K562 (cell line): ENCODE data around the gene TNK2. TPM values are rescaled to one million over a fixed set of nuclear protein-coding genes. Genes with fewer than 3 reads are reported as not detected.
A peak's percentile ranks its signal among the peaks of the same experiment; 100 is the strongest.
"Not testable (repeated sequence)": the region's sequence is repeated elsewhere in the genome, so short reads cannot be mapped to it uniquely, and the experiment has no call there.

Source experiments
- ATAC-seq: fragments of 200-7000 bp; cut with Tn5 transposase; 3 replicates; pipeline ENCODE4 v1.9.1; 2020; ENCODE audit warnings: moderate library complexity
- BruUV-seq: library from RNA; stranded (reverse); fragments of 400-500 nt; replicated peaks from 2 replicates; lab custom pipeline; 2021; lab: Mats Ljungman, UMichigan
- CTCF ChIA-PET: fragments of 300-600 bp; formaldehyde crosslinking; extraction: SDS; loops from one replicate; lab custom pipeline; 2021; ENCODE audit warnings: low intra/inter-chr PET ratio; lab: Yijun Ruan, JAX
- POLR2A ChIA-PET: fragments of 300-600, 350-650 bp; sonication (Branson Sonifier 250); formaldehyde crosslinking; extraction: SDS; loops from one replicate; lab custom pipeline; 2021; ENCODE audit warnings: antibody characterized with exemption, inconsistent platforms; lab: Yijun Ruan, JAX
- DNase-seq, 4 experiments: peaks; one replicate each; pipeline versions ENCODE4 v3.0.0 to v3.0.0-alpha.2; 2011 to 2018; ENCODE audit warnings: low spot score in 3 of 4, mixed read lengths in 3 of 4; ENCODE audit errors: extremely low read depth in 1 of 4
- FAIRE-seq: peaks from 2 replicates; lab custom pipeline; 2011; peaks lifted over from hg19 to GRCh38; lab: Jason Lieb, UNC
- H2AFZ ChIP-seq: 2 replicates; pipeline ENCODE4 v1.6.0; 2011; ENCODE audit warnings: low read depth, low read length, control low read depth, inconsistent platforms
- H3K27ac ChIP-seq: fragments of 200-600 bp; 3 replicates; pipeline ENCODE4 v1.8.0; 2011; ENCODE audit warnings: low read depth, mild to moderate bottlenecking, control low read depth, inconsistent platforms, low read length, moderate library complexity, mixed read lengths; ENCODE audit errors: extremely low read depth
- H3K27me3 ChIP-seq, 2 experiments: fragments of 300-600 bp in 1 of 2; 2 replicates in 1 of 2; 3 replicates in 1 of 2; pipeline versions ENCODE4 v1.6.0 to v1.8.0; 2011; ENCODE audit warnings: inconsistent platforms in 2 of 2, low read length in 2 of 2, mild to moderate bottlenecking in 1 of 2, mixed read lengths in 1 of 2, moderate library complexity in 1 of 2; ENCODE audit not compliant: control insufficient read depth in 2 of 2, insufficient read depth in 2 of 2
- H3K36me3 ChIP-seq: fragments of 300-600 bp; 3 replicates; pipeline ENCODE4 v1.8.0; 2011; ENCODE audit warnings: mild to moderate bottlenecking, low read length, inconsistent platforms; ENCODE audit not compliant: control insufficient read depth, insufficient read depth
- H3K4me1 ChIP-seq, 2 experiments: fragments of 200-600 bp in 1 of 2; replicated peaks in 1 of 2; 2 replicates in 1 of 2; 3 replicates in 1 of 2; pipeline versions ENCODE4 v1.5.1 to v1.8.0; 2011; ENCODE audit warnings: inconsistent platforms in 2 of 2, low read length in 2 of 2, mild to moderate bottlenecking in 1 of 2, mixed read lengths in 1 of 2, moderate library complexity in 1 of 2; ENCODE audit not compliant: control insufficient read depth in 2 of 2, insufficient read depth in 2 of 2
- H3K4me2 ChIP-seq: 2 replicates; pipeline ENCODE4 v1.6.1; 2011; ENCODE audit warnings: low read length, control low read depth, inconsistent platforms, mixed read lengths; ENCODE audit not compliant: insufficient read depth
- H3K4me3 ChIP-seq: fragments of 200-600 bp; sonication (generic), shearing (Covaris generic); 2 replicates; pipeline ENCODE4 v1.5.1; 2016; ENCODE audit warnings: control low read depth, inconsistent platforms
- H3K79me2 ChIP-seq: fragments of 200-600 bp; 3 replicates; pipeline ENCODE4 v1.8.0; 2011; ENCODE audit warnings: low read length, inconsistent platforms; ENCODE audit not compliant: control insufficient read depth, insufficient read depth
- H3K9ac ChIP-seq, 2 experiments: 2 replicates each; pipeline versions ENCODE4 v1.6.0 to v1.6.1; 2011; ENCODE audit warnings: low read depth in 2 of 2, low read length in 2 of 2, control low read depth in 1 of 2, inconsistent platforms in 1 of 2, mild to moderate bottlenecking in 1 of 2, mixed read lengths in 1 of 2; ENCODE audit not compliant: insufficient read depth in 1 of 2
- H3K9me1 ChIP-seq: one replicate; pipeline ENCODE4 v1.6.0; 2011; ENCODE audit warnings: inconsistent platforms, mild to moderate bottlenecking, low read length, moderate library complexity; ENCODE audit not compliant: control insufficient read depth, insufficient read depth
- H3K9me3 ChIP-seq: replicated peaks from 2 replicates; pipeline ENCODE4 v1.5.1; 2011; ENCODE audit warnings: low read depth, low read length, inconsistent platforms; ENCODE audit not compliant: control insufficient read depth, insufficient read depth
- H4K20me1 ChIP-seq: replicated peaks from 2 replicates; pipeline ENCODE4 v1.6.1; 2011; ENCODE audit warnings: low read length, inconsistent platforms, mixed read lengths; ENCODE audit not compliant: control insufficient read depth, insufficient read depth
- NFIC ChIP-seq: fragments of 450-650 bp; IDR thresholded peaks from 2 replicates; pipeline ENCODE4 v1.6.1; 2017; ENCODE audit warnings: mild to moderate bottlenecking, inconsistent platforms
- POLR3A ChIP-seq: IDR thresholded peaks from 2 replicates; pipeline ENCODE4 v1.6.1; 2011; ENCODE audit warnings: borderline replicate concordance, mild to moderate bottlenecking, moderate library complexity; ENCODE audit not compliant: insufficient read length, insufficient read depth; ENCODE audit errors: extremely low read depth
- ZNF121 ChIP-seq: sonication (generic); formaldehyde crosslinking; conservative IDR thresholded peaks from 2 replicates; pipeline ENCODE4 v1.8.0; 2022; ENCODE audit warnings: missing genetic modification reagents
- WGBS: fragments of 100-300 bp; shearing (Covaris generic); methylation state at CpG from one replicate; pipeline ENCODE4 v1.1.6; 2016; ENCODE audit warnings: low coverage, mixed read lengths; ENCODE audit not compliant: insufficient coverage; ENCODE audit errors: missing lambda C conversion rate; 5-methylcytosine and 5-hydroxymethylcytosine counted together
- in situ Hi-C: fragments of 300-500 bp; cut with MboI; formaldehyde crosslinking; loops from 4 replicates; pipeline ENCODE4 v1.15.0; 2018; ENCODE audit warnings: inconsistent platforms, mixed read lengths
- intact Hi-C: fragments of 100-400 bp; cut with micrococcal nuclease; formaldehyde crosslinking; loops from 2 replicates; pipeline ENCODE4 v1.14.2; 2022
- polyA plus RNA-seq, 8 experiments: library from polyadenylated mRNA; depleted of rRNA in 4 of 8; stranded (reverse) in 5 of 8; unstranded in 3 of 8; fragments of >200 nt; fragmentation: Nextera tagmentation in 2 of 8; fragmentation: Illumina TruSeq in 1 of 8; extraction: Ambion mirVana in 2 of 8; extraction: Trizol in 1 of 8; gene quantifications; 2 replicates each; pipeline versions ENCODE4 v1.2.1 to v1.2.3, GENCODE V29; 2011 to 2014; ENCODE audit warnings: inconsistent platforms in 1 of 8, missing spikeins in 1 of 8
- total RNA-seq, 7 experiments: library from RNA; depleted of rRNA in 6 of 7; stranded (reverse); fragments of >200 nt in 6 of 7; fragmentation: Illumina TruSeq in 2 of 7; extraction: Trizol in 2 of 7; gene quantifications; 2 replicates each; pipeline versions ENCODE4 v1.2.1 to v1.2.3, GENCODE V29; 2011 to 2021; ENCODE audit warnings: low replicate concordance in 1 of 7

TNK2 gene
- total and polyA plus RNA-seq, 9 of the 15 experiments (the other 6 are each of a cell fraction or from before 2014, with no cell fraction given): 0.03 to 33.8 (median 6.5) TPM

GRCh38 chr3:195903950-195904290 is 4.4 kb downstream of the TNK2 start:
- ChIA-PET POLR2A (no interaction called here), CTCF (no interaction called here)
- H3K4me2 ChIP-seq: no peak overlapping the region
- H3K4me1 ChIP-seq: peaks cover 29 to 32% of the 10 kb centered on the region in 2 experiments
- H3K4me3 ChIP-seq: no peak overlapping the region
- ATAC-seq (no peak), DNase-seq (no peak), FAIRE-seq (no peak)
- TF ChIP-seq NFIC (peak; percentile 78), ZNF121 (CRISPR knock-in tag) (no peak), POLR3A (no peak)
- in situ Hi-C loops (no loop called here), intact Hi-C loops (no loop called here)
- H3K79me2 ChIP-seq: peaks cover 24% of the 10 kb centered on the region; the same call in 2 of the 3 replicates
- no peaks in the 10 kb centered on the region for H3K36me3 ChIP-seq
- WGBS: 61% methylated on average over 5 of the region's 6 CpGs
- H4K20me1 ChIP-seq: peaks cover 18% of the 10 kb centered on the region
- no peak overlapping the region for H3K27ac ChIP-seq
- no TSS peak for BruUV-seq
- no peaks in the 10 kb centered on the region for H3K9me3 ChIP-seq
- no peak overlapping the region for H2AFZ ChIP-seq
- no peaks in the 10 kb centered on the region for H3K9me1 ChIP-seq
- no peaks in the 10 kb centered on the region for H3K27me3 ChIP-seq
- H3K9ac ChIP-seq: no peak overlapping the region

- Histone ChIP-seq H3K4me1 (peaks cover 20 to 24% of the 10 kb centered on the region in 2 experiments; a peak in 4 of 5 replicates), H3K79me2 (peaks cover 15% of the 10 kb centered on the region; the same call in 2 of the 3 replicates)
- BruUV-seq, H3K9me1 ChIP-seq, H3K4me2 ChIP-seq, H3K9me3 ChIP-seq, in situ Hi-C loops, DNase-seq, FAIRE-seq, H3K36me3 ChIP-seq, CTCF ChIA-PET, H4K20me1 ChIP-seq, H3K9ac ChIP-seq, intact Hi-C loops, H2AFZ ChIP-seq, ATAC-seq, H3K27ac ChIP-seq, H3K4me3 ChIP-seq, H3K27me3 ChIP-seq: not testable (repeated sequence)
- 67% methylated on average over 9 of the region's 9 CpGs for WGBS
- POLR2A ChIA-PET: interaction anchor here (0.6 kb wide), 1 partner anchor 182 kb away, joined by 3 read pairs; no protein-coding TSS in a partner anchor
These were observed 5.7 kb downstream of the TNK2 start for GRCh38 chr3:195902634-195903033.

GRCh38 chr3:195901836-195902585 is 6.3 kb downstream of the TNK2 start:
- FAIRE-seq, H3K79me2 ChIP-seq, BruUV-seq, in situ Hi-C loops, H3K9ac ChIP-seq, DNase-seq, intact Hi-C loops, H3K4me2 ChIP-seq, ATAC-seq, H3K27me3 ChIP-seq, H4K20me1 ChIP-seq, H3K36me3 ChIP-seq, H2AFZ ChIP-seq, H3K9me3 ChIP-seq, H3K27ac ChIP-seq, H3K4me3 ChIP-seq, CTCF ChIA-PET, H3K9me1 ChIP-seq: not testable (repeated sequence)
- WGBS: 69% methylated on average over 16 of the region's 16 CpGs
- POLR2A ChIA-PET: interaction anchor here (0.6 to 0.7 kb wide), 3 partner anchors 17 to 731 kb away, joined by 3 read pairs; no protein-coding TSS in a partner anchor
- H3K4me1 ChIP-seq: peaks cover 23% of the 10 kb centered on the region in 2 experiments
